Fibroblast of upper back skin (primary cell): ENCODE data around the gene EZH1.
A peak's percentile ranks its signal among the peaks of the same experiment; 100 is the strongest.
"Not testable (repeated sequence)": the region's sequence is repeated elsewhere in the genome, so short reads cannot be mapped to it uniquely, and the experiment has no call there.

Experiments
- DNase-seq: peaks from one replicate; pipeline ENCODE4 v3.0.0-alpha.2; 2013

EZH1 gene

DNA sequence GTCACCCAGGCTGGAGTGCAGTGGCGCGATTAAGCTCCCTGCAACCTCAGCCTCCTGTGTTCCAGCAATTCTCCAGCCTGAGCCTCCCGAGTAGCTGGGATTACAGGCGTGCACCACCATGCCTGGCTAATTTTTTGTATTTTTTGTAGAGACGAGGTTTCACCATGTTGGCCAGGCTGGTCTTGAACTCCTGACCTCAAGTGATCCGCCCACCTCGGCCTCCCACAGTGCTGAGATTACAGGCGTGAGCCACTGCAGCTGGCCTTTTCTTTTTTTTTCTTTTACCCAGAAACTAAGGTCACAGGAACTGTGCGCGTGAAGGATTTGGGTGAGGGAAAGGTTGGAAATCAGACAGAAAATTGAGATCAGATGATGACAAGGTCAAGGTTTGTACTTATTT is 25.1 kb upstream of the EZH1 start:
- DNase-seq: not testable (repeated sequence)

DNA sequence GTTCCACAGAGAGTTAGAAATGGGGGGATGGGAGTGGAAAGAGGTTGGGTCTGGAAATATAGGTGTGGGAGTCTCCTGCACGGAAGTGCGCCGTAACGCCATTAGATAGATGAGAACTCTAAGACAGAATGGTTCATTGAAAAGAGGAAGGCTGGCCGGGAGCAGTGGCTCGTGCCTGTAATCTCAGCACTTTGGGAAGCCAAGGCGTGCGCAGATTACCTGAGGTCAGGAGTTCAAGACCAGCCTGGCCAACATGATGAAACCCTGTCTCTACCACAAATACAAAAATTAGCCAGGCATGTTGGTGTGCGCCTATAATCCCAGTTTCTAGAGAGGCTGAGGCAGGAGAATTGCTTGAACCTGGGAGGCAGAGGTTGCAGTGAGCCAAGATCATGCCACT is 23.2 kb upstream of the EZH1 start:
- DNase-seq: not testable (repeated sequence)

DNA sequence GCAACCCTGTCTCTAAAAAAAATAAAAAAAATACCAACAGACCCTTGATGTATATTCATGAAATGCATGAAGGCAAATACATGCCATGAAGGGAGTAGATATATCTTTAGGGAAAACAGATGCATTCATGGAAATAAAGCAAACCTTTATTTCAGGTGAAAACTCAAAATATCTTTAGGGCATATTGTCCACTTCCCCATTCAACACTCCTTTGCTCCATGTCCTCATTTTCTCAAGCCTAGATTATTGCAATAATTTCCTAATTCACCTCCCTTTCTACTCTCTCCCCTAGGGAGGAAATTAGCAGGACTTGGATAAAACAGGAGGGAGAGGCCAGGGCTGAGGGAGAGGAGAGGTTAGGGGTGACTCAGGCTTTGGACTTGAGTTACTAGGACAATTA is 22.7 kb upstream of the EZH1 start:
- DNase-seq: no peak

DNA sequence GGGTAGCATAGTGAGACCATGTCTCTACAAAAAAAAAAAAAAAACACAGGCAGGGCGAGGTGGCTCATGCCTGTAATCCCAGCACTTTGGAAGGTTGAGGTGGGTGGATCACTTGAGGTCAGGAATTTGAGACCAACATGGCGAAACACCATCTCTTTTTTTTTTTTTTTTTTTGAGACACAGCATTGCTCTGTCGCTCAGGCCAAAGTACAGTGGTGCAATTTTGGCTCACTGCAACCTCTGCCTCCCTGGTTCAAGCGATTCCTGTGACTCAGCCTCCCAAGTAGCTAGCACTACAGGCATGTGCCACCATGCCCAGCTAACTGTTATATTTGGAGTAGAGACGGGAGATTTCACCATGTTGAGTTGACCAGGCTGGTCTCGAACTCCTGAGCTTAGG is 21.3 kb upstream of the EZH1 start:
- DNase-seq: no peak

DNA sequence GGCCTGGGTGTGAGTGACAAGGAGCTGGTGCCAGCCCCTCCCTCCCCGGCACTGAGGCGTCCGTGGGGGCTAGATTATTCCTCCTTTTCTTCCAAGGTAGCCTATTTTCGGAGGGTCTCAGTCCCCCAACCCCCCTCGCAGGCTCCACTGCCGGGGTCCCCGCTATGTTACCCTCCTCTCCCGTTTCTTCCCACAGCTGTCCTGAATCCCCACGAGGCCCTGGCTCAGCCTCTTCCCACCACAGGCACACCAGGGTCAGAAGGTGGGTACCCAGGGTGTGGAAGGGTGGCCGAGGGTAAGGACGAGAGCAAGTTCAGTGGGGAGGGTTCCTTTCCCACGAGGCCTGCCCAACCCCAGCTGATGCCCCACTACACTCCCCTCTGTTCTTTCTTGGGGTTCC is 16.8 kb upstream of the EZH1 start:
- DNase-seq: no peak

DNA sequence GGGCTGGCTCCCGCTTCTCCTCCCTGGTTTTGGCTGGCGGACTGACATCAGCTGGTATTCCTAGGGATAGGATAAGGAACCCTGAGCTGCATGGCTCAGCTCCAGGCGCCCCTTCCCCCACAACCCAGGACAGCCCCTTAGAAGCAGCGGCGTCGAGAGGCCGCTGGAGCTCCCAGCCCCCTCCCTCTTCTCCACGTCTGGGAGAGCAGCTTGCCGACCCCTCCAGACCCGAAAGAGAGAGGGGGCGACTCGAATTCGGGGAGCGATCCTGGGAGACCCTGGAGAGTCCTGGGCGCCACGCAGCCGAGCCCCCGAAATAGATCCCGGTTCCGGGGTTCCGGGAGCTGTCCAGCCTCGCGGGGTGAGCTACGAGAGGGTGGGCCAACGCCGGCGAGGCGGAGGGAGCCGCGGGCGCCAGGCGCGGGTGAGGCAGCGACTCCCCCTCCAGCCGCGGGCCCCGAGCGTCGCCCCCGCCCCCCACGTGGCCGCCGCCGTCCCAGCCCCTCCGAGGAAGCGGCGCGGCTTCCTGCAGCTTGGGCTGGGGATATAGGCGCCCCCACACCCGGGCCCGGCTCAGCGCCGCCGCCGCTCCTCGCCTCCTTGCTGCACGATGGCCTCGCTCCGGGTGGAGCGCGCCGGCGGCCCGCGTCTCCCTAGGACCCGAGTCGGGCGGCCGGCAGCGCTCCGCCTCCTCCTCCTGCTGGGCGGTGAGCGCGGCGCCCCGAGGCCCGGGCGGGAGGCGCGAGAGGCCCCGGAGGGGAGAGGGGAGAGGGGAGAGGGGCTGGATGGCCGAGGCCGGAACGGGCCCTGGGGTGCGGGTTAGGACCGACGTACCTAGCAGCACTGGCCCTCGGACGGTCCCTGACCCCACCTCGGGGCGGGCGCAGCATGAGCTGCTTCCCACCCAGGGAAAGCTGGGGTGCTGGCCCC is 16.1 kb upstream of the EZH1 start, which contains the start of gene RAMP2:
Gene RAMP2 (plus strand): TSS at position 576 of the 930 bp plus-strand sequence. CDS start 35 bp downstream, at position 611.
- DNase-seq: peak; percentile 19

GRCh38 chr17:42759982-42760651 is 15.3 kb upstream of the EZH1 start:
- DNase-seq: no peak

DNA sequence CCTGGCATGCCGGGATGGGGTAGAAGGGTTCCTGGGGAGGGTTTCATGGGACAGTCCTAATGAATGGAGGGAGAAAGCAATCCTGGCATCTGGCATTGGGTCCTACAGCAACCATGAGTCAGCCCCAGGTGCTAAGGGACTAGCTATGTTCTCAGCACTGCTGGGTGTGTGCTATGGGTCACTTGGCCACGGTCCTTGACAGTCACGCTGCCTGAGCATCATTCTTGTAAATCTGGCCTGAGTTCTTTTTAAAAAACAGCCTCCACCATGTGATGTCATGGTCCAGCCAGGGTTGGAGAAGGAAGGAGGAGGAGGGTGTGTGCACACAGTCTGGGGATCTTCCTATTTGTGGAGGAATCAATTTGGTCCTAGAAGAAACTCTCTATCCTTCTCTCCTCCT is 9.9 kb upstream of the EZH1 start:
- no peak for DNase-seq

- peak; percentile 21 for DNase-seq
Observed at GRCh38 chr17:42751628-42752027, 6.8 kb upstream of the EZH1 start.

DNA sequence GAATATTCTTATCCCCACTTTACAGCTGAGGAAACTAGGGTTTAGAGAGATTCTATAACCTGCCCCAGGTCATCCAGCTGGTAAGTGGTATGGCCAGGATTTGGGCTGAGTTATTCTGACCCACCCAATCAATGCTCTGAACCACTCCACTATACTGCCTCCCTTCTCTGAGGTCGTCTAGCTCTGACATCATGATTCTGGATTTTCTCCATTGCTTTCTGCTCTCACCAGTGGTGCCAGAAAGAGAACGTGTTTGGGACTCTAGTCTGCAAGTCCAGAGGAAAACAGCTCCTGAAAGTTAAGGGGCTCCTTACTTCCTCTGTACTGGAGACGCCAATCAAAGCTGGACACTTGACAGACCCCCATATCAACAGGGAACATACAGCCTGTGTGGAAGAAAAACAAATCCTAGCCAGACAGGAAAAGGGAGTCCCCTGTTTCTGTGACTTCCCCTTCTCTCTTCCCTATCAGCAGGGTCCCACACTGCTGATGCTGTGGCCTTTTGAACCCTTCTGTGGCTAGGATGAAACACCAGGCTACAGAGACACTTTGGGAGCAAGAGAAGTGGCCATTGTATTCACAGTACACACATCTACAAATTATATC is 6.0 kb upstream of the EZH1 start:
- no peak for DNase-seq

DNA sequence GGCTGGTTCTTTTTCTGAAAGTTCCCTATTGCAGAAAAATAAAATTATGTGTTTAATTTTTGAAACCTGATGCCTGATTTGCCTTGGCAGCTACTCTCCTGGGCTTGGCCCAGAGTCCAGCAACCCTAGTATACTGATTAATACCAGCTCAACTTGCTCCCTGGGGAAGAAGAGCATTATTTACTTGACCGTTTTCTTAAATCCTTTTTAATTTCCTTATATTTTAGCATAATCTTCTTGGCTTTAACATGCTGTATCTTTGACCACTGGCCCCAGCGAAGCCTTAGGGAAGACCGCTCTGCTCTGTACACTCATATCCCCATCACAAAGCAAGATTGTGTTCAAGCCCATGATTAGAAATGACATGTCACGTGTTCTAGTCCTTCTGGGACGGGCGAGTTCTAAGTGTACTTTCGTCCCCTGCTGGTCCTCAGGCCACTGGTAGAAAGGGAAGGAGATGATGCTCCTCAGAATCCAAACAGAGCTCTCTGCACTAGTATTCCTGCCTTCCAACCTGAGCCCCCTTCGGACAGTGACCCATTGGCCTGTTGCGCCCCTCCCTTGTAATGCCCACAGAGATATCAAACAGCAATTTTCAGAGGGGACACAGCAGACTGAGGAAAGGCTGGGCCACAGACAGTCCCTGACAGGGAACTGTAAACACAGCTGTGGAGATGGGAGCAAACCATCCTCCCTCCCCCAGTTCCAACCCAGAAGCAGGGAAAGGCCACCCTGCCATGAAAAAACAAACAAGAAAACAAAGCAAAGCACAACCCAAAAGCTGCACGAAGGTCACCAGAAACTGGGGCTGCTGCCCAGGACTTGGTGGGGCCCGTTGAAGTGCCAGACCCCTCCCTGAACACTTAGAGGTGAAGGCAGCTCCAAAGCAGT is 4.3 kb upstream of the EZH1 start:
- DNase-seq: no peak

- no peak for DNase-seq
Observed at GRCh38 chr17:42748202-42748907, 3.5 kb upstream of the EZH1 start.

- peak; percentile 21 for DNase-seq
Observed at GRCh38 chr17:42744283-42744805, 496 bp downstream of the EZH1 start.

- peak; percentile 7 for DNase-seq
Observed at GRCh38 chr17:42743595-42744282, 1.1 kb downstream of the EZH1 start.

GRCh38 chr17:42742916-42743315 is 1.9 kb downstream of the EZH1 start:
- DNase-seq: not testable (repeated sequence)

DNA sequence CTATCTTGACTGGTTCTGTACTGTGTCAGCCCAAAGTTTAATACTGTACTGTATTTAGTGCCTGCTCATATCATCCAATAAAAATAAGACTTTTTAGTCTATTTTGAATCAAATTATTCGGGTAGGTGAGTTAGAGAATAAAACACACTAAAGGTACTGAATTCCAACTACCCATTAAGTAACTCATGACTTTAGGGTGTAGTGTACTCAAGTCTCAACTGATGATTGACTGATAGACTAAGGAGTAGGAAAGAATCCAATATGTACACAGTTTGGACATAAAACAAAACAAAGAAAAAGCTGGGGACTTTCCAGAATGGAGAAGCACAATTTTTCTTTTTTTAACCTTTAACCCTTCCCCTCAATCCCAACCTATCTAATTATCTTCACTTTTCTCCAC is 4.1 kb downstream of the EZH1 start:
- no peak for DNase-seq

- no peak for DNase-seq
Observed at GRCh38 chr17:42725143-42725542, 19.7 kb downstream of the EZH1 start.

DNA sequence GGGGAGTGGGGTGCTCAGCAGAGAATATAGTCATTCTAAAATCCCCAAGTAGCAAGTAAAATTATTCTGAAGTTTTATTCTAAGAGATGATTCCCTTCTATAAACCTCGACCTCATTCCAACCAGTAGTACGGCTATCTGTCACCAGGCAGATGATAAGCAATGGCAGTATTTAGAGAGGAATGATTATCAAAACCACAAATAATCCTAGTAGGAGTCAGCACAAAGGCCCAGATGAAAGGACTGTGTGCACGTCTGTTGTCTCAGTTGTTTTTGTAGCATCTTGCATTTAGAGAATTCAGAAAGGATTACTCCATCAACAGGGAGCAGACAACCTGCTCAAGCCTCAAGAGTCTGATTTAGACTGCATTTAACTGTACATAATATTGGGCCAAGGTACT is 21.2 kb downstream of the EZH1 start:
- no peak for DNase-seq

DNA sequence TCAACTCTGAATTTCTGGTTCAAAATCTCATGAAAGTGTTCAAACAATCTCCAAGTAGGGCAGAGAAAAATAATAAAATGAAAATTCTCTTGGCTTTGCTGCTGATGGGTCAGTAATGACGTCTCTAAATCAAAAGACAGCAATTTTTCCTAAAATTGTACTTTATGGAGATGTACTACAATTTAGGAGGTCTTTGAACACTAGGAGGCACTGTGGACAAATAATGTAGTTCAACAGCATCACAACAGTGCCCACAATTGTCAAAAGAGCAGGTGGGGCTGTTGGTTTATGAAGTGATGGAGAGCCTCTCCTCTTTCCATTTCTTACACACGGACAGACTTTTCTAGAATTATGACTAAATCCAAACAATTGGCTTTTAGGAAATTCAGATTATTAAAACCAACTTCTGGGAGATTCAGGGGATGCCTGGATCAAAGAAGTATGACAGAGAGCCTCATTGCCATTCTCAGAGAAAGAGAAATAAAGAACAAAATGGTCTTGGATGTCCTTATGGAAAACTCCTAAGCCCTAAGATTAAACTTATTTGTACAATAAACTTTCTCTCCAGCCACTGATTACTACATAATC is 23.8 kb downstream of the EZH1 start:
- peak; percentile 69 for DNase-seq

DNA sequence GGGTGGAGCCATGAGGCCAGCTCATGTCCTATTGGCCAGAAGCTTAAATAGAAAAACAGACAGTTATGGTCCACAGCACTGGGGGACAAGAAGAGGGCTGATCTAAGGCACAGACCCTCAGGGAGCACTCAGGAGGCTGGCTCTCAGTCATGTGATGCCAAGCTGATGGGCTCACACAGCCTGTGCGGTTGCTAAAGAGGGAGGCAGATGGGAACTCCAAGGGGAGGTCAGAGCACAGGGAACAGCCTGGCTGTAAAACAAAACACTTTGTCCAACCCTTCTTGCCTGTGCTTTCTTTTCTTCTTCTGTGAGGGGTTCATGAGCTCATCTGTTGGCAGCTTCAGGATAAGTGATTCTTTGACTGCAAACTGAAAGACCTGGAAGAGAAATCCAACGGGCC is 35.3 kb downstream of the EZH1 start:
- no peak for DNase-seq

GRCh38 chr17:42708588-42708987 is 36.3 kb downstream of the EZH1 start:
- DNase-seq: no peak
